GM12874 (cell line): ENCODE data around the gene MC1R.

Experiments
- CTCF ChIP-seq: IDR thresholded peaks from 2 replicates; pipeline ENCODE4 v1.5.1; 2011; ENCODE audit warnings: low read depth, mild to moderate bottlenecking, control low read depth, low read length, moderate library complexity; ENCODE audit not compliant: insufficient read depth

Gene MC1R

DNA sequence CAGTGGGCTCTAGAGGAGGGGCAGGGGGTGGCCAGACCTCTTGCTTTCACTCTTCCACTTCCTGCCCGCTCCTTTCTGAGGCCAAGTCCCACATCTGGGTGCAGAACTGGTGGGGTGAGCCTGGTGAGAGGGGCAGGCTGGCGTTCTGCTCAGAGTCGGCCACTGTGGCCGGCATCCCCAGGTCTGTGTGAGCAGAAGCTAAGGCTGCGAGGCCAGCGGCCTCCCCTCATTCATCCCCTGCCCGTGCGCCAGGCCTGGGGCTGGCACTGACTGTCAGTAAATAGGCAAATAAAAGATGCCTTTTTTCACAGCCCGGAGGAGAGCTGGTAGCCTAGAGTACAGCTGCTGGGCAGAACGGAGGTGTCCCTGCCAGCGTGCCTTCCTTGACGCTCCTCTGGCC, 31.1 kb downstream of the MC1R start:
- TF ChIP-seq CTCF = no peak

GRCh38 chr16:89951509-89951908, 32.8 kb downstream of the MC1R start:
- TF ChIP-seq CTCF = no peak

GRCh38 chr16:89952049-89952448, 33.4 kb downstream of the MC1R start:
- TF ChIP-seq CTCF = no peak

DNA sequence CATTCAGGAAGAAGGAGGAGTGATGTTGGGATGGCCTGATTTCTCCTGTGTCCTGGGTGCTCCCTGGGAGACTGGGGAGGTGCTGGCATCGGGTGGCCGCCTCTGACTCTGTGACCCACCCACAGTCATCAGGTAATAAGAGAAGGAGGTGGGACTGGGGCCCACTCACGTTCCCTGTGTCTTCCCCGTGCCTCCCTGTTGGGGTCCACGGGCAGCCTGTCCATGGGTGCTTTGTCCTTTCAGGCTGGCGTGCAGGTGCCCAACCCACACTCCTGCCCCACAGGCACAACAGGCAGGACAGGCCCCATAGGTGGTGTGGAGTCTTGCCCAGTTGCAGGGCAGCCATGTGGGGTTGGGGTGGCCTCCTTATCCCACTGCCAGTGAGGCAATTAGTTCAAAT, 33.9 kb downstream of the MC1R start:
- no peak for TF ChIP-seq CTCF

DNA sequence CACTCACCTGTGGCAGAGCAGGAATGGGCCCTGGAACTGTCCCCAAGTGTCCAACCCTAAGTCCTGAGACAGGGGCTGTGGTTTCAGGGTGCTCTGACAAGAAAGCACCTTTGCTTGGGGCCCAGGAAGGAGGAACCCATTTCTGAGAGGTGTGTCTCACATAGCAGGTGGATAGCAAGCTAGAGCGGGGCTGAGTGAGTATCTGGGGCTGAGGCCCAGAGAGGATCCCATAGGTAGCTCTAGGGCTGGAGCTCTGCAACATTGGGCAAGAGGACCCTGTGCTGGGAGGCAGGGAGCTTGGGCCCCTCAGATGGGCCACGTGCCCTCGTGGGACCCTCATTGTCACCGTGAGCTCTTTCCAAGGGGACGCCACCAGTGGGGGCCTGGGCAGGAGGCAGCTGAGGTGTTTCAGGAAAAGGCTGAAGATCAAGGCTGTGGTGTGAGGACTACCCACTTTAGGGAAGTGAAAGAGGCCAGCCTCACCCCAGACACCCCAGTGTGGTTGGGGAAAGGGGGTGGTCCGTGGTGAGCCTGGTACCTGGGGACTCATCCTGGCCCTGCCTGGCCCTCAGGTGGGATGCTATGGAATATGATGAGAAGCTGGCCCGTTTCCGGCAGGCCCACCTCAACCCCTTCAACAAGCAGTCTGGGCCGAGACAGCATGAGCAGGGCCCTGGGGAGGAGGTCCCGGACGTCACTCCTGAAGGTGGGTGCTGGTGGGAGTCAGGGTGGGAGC, 35.2 kb downstream of the MC1R start:
- TF ChIP-seq CTCF = no peak

- TF ChIP-seq CTCF = no peak
Measured at GRCh38 chr16:89954462-89954861, 35.8 kb downstream of the MC1R start.

DNA sequence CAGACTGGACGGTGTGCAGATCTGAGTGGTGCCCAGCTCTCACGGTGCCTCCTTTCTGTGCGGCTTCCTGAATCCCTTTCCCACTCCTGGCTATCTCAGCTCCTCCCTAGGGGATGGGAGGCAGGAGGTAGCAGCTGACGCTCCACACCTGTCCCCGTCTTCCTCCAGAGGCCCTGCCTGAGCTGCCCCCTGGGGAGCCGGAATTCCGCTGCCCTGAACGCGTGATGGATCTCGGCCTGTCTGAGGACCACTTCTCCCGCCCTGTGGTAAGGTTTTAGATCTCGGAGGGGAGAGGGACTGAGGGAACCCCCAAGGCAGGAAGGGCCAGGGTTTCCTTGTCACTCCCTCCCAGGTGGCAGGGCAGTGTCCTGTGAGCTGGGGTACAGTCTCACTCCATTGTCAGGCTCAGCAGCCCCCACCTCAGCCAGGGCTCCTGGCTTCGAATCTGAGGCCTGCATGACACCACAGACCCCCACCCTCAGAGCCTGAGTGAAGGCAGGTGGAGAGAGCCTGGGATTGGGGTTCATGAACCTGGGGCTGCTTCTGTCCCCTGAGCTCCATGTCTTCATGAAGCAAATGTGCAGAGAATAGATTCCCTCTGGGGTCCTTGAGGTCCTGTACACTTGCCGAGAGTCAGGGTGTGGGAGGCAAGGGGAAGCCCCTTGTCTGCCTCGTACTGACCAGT, 36.5 kb downstream of the MC1R start:
- no peak for TF ChIP-seq CTCF
